Hematopoietic multipotent progenitor cell treated with erythropoietin and hydrocortisone succinate and interleukin-3 and kit ligand, for 4 days (in vitro differentiated cells): ENCODE data around the gene HOXC4.
"Not testable (repeated sequence)": the region's sequence is repeated elsewhere in the genome, so short reads cannot be mapped to it uniquely, and the experiment has no call there.

ENCODE experiments used
- DNase-seq: peaks from one replicate; pipeline ENCODE4 v3.0.0-alpha.2; 2015

HOXC4 gene

DNA sequence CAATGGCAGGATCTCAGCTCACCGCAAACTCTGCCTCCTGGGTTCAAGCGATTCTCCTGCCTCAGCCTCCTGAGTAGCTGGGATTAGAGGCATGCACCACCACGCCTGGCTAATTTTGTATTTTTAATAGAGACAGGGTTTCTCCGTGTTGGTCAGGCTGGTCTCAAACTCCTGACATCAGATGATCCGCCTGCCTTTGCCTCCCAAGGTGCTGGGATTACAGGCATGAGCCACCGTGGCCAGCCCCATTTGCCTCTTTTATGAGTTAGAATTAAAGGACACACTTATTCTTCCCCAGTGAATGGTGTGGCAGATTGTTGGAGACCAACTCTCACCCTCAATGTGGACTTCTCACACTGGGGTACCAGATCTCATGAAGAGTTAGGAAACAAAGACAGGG, 11.6 kb upstream of the HOXC4 start:
- DNase-seq: not testable (repeated sequence)

DNA sequence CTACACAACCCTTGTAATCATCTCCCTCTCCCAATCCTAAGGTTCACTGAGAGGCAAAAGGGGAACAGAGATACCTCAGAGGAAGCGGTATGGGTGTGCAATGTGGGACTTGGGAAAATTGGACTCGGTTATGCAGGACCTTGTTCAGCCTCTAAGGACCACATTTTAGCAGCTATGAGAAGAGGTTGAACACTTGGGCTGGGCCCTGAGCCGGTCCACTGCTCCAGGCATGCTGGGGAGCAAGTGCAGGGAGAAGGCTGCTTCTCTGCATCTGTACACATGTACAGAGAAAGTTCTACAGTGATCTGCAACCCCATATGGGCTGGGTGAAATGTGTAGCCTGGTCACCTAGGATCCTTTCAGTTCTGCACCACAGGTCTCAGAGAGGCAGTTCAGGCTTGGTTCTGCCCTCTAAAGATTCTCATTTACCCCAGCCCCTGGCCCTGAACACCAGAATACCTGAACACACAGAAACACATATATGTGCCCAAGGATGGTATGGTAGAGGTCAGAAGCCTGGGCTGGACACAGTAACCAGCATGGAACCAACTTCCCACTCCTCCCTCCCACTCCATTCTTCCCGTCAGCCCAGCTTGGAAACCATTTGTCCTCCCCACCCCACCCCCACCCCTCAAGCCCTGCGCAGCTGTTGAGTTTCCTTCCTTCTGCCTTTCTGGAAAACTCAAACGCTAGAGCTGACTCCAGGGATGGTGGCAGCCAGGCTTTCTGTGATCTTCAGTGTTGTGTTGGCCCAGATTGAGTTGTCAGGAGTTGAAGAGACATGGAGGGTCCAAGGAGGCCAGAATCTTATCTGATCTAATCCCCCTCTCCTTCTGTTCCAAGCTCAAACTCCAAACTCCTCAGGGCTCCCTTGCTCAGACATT, 10.4 kb upstream of the HOXC4 start:
- no peak for DNase-seq

DNA sequence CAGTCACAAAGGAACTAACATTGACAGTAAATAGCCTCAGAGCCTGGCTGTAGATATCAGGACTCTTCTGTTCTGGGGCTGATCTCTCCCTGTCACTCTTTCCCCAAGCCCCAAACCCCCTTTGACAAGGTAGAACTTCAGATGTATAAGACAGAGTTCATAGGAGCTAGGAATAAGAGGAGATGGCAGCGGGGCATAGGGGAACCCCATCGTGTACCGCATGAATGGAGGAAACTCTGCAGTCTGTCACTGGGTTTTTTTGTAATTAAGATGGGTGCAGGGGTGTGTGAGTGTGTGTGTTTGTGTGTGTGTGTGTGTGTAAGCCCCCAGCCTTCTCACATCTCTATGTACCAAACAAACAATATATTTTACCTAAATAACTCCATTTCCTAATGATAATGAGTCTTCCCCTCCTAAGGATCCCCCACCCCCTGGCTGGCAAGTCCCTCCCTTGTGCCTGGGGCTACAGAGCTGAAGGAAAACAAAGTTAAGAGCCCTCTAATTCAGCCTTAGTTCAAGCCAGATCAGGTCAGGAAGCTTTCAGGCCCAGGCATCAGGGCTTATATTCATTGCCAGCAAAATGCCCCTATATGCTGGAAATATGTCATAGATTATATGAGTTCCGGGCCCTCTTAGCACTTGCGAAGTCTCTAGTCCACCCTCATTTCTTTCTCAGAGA, 9.1 kb upstream of the HOXC4 start:
- no peak for DNase-seq

DNA sequence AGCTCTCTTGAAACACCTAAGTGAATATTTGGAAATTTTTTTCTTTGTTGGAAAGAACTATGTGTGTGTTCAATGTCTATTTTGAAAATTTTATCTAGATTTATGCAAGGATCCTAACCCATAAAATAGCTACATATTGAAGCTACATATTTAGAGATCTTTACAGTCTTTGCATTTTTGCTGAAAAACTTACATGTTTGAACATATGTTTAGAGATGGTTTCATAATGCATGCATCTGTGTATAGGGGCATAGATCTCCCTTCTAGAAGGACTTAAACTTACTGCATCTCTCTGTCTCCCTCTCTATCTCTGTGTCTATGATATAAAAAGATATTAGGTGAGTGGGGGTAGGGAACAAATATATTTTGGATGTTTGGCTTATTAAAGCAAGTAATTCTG, 8.2 kb upstream of the HOXC4 start:
- DNase-seq: no peak

DNA sequence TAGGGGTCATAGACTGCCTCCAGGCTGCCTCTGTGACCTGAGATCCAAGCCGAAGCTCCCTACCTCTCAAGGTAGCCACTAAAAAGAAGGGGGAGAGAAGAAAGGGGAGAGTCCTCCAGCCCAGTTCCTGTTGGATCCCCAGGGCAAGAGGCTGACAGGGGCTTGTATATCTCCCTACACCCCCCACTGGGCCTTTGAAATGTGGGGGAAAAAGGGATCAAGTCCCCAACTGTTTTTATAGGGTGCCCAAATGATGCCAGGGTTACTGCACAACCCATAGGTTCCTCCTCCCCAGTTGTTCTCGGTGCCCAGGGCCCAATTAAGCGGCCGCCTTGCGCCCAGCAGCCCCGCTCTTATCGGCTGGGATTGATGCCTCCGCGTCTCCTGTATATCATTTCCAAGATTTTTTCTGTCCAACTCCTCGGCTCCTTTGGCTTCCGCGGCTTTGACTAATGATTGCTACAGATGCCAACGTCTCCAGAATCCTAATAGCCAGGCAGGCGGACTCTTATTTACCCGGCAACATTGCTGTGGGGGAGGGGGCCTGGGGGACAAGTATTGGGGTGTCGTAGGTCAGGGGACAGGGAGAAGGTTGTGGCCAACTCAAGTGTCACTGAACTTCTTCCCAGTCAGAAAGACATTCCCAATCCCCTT, 7.6 kb upstream of the HOXC4 start:
- DNase-seq: no peak

DNA sequence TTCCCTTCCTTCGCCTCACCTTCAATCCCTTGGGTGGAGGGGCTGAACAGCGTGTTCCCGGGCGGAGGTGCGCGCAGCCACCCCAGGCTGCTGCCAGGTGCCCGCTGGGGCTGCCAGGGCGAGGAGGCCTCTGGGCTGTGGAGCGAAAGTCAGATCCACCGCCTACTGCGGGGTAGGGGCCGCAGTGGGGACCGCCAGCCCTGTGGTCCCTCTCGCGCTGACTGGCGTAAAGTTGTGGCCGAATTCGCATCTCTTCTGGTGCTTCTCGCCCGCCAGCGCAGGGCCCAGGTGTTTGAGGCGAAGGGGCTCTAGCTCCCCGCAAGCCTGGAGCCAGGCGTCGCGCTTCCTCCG, 6.9 kb upstream of the HOXC4 start:
- DNase-seq: no peak

DNA sequence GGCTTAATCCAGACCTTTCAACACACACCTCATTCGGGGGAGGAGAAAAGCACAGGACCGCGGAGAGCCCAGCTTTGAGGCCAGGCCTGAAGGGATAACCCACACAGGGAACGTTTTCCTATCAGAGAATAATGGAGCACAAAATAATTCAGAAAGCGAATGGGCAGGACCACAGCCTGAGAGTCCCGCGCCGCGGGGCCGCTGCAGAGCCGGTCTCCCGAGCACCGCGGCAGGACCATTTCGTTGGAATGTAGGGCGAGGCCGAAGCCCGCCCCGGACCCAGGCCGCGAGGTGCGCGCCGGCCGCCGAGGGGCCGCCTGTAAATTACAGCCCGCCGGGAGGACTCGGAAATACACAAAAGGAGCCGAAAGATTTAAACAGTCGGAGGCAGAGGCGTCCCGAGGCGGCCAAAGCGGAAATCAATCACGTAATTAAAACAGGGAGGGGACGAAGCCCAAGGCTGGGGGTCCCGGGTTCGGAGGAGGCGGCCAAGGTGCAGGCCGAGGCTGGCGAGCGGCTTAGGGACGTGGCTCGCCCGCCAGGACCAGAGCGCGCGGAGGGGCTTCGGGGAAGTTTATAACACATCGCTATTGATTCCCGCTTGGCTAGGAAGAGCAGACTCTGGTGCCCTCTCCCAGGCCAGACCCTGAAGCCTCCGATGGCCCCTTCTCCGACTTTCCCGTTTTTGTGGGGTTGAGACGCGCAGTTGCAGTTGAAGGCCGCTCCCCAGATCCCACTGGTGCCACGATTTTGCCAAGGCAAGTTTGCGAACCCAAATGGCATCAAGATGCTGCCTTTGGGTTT, 6.3 kb upstream of the HOXC4 start:
- no peak for DNase-seq

DNA sequence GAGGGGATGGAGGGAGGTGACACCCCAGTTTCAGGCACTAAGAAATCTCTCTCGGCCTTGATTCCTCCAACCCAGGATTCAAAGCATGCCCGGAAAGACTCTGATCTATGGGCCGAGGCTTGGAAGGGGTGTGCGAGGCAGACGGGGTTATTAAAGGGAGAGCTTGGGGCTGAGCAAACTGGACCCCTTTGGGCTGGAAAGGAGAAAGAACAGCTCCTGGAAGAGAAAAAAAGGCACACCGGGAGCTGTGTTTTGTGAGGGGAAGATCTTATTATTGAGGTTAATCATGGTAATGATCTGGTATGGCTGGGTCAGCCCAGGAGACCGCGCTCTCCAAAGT, 5.7 kb upstream of the HOXC4 start:
- no peak for DNase-seq

DNA sequence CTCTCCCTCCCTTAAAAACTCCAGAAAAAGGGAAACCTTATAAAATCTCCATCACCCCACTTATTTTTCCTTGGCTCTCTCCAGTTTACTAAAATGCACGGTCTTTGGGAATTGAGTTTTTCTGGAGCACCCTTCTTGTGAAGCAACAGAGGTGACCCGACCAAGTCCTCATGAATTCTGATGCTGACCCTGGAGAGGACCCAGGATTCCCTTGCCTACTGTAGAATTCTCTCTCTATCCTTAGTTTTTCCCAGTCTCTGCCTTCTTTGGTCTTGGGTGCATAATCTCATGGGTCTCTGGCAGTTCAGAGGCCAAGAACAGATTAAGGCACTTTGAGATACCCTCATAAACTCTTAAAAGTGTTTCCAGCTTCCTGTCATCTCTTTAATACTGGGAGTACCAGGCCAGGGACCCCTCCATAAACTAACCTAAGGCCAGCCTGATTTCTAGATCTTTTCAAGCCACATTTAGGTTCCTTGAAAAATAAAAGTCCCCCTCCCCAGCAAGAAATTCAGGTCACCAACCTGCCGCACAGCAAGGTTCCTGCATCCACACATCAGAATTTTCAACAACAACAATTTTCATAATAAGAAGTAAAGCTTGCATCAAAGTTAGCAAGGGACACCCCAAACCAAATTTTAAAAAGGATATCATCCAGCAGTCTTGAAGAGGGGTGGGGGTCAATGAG, 5.1 kb upstream of the HOXC4 start:
- no peak for DNase-seq

DNA sequence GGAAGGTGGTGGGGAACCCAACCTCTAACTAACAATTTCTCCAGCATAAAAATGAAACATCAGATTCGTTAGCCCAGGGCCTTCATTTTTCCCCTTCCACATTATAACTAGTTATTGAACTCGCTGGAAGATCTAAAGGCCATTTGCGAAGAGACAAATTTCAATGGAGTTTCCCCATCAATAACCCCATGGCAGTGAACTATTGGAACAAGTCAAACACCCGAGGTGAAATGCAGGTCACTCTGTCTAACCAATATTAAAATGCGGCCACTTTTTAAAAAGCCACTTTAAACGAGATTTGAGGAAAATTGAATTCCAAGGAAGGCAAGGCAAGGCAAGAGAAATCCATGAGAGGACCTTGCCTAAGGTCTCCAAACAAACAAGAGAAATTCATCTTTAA, 4.5 kb upstream of the HOXC4 start:
- DNase-seq: no peak

DNA sequence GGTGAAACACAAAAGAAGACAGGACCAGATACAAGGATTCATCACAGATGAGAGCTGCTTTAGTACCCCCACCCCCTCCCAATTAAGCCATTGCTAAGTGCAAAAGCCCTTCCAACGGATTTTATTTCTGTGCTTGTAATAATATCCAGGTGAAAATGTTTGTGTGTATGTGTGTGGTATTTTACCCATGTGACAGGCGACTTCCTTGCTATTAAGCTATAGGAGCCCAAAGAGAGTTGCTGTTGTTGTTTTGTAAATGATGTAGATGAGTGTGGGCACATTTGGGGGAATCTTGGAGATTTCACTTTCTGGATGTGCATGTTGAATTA, 3.2 kb upstream of the HOXC4 start:
- no peak for DNase-seq

DNA sequence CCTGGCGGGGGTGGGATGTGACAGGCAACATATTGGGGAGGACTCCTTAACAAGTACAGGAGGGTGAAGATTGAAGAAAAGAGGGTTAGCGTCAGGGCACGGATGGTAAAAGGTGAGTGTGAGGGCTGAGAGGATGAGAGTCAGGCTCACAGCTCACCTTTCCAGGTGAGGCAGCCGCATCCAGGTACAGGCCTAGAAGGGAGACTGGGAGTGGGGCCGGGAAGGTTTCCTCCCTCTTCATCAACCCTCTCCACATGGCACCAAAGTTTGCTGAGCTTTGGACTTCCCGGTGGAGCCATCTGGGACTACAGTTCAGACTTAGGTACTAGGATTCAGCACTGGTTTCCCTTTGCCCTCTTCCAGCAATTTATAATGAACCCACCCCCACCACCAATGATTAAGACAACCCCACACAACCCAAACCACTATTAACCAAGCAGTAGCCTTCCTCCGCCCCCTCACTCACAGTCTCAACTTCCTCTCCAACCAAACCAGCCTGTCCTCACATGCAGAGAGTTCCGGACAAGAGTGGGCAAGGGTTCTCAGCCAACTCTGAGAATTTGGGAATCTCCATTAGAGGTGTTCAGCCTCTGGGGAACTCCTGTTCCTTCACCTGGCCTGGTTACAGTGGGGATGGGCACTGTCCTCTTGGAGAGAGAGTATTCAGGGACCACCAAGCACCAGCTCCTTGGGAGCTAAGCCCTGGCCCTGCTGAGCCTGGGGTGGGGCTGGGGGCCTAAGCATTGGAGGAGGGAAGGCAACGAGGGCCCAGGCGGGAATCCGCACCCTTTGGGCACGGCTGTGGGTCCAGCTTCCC, 2.4 kb upstream of the HOXC4 start:
- DNase-seq: no peak

DNA sequence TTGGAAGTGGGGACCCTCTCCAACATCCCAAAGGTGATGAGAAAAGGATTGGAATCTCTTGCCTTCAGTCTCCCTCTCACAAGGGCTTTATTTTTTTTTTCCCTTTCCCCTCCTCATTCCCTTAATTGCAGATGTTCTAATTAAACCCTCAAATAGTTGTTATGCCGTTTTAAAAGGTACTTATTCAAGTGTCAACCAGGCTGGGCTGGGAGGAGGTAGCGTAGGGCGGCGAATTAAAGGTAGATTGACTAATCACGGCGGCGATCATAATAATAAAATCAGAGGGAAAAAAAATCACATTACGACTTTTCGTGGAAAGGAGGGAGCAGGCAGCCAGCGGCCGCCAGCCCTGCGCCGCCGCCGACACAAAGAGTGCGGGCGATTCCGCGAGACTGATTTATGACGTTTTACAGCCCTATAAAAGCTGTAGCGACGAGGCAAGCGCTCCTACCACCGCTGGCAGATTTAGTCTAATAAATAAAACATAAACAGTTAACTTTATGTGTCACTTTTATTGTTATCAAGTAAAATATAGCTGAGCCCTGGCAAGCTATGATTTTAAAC, 1.7 kb upstream of the HOXC4 start:
- DNase-seq: no peak

DNA sequence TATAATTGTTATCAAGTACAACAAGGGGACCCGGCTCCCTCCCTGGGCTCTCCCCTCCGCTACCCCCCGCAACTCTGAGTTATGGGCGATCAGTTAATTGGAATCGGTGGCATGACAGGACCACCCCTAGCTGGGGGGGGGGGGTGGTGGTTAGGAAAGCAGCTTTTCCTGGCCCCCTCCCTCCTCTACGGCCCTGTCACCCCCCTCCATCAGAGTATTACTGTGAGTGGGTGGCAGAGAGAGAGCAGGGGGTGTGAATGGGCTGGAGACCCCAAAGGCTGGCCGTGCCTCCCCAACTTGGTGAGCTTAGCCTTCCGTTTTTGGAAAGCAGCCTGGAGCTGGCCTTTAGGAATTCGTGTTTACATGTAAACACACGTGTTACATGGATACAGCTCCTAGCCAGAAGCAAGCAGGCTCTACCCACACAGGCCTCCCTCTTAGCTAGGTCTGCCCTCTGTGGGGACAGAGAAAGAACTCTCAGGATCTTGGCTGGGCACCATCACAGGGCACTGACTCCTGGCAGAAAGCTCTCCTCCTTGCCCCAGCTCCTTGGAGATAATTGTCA, 1.1 kb upstream of the HOXC4 start:
- DNase-seq: no peak

DNA sequence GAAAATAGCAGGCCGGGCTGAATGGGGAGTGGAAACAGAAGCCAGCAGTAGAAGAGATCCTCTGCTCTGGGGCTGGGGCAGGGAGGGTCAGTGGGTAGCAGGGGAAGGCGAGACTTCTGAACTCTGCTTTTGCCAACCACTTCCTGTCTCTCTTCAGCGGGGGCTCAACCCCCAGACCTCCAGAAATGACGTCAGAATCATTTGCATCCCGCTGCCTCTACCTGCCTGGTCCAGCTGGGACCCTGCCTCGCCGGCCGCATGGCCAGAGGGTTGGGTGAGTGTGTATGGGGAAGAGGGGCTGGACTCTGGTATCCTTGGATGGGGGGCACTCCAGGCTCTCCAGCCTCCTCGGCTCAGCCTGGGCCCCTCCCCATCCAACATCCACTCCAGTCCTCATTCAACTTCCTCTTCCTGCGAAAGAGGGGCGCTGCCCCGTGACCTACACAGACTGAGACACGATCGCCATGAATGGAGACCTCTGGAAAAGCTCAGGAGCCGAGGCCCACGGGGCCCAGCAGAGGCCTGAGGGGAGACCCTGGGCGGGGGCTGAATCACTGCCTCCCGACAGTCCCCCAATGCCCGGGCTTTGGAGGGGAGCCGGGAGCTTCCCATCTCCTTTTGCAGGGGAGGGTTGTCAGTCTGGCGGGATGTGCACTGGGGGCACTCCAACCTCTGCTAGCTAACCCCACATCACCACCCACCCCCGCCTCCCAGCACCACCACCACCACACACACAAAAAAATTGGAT, 458 bp upstream of the HOXC4 start:
- DNase-seq: no peak

DNA sequence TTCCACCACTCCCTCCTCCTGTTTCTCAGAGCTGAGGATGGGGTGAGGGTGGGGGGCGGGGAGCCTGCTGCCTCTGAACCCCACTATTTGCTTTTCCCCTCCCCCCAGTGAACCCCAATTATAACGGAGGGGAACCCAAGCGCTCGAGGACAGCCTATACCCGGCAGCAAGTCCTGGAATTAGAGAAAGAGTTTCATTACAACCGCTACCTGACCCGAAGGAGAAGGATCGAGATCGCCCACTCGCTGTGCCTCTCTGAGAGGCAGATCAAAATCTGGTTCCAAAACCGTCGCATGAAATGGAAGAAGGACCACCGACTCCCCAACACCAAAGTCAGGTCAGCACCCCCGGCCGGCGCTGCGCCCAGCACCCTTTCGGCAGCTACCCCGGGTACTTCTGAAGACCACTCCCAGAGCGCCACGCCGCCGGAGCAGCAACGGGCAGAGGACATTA, 1.1 kb downstream of the HOXC4 start:
- DNase-seq: no peak

DNA sequence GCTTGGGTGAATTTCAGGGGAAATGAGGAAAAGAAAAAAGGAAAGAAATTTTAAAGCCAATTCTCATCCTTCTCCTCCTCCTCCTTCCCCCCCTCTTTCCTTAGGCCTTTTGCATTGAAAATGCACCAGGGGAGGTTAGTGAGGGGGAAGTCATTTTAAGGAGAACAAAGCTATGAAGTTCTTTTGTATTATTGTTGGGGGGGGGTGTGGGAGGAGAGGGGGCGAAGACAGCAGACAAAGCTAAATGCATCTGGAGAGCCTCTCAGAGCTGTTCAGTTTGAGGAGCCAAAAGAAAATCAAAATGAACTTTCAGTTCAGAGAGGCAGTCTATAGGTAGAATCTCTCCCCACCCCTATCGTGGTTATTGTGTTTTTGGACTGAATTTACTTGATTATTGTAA, 1.9 kb downstream of the HOXC4 start:
- DNase-seq: no peak

DNA sequence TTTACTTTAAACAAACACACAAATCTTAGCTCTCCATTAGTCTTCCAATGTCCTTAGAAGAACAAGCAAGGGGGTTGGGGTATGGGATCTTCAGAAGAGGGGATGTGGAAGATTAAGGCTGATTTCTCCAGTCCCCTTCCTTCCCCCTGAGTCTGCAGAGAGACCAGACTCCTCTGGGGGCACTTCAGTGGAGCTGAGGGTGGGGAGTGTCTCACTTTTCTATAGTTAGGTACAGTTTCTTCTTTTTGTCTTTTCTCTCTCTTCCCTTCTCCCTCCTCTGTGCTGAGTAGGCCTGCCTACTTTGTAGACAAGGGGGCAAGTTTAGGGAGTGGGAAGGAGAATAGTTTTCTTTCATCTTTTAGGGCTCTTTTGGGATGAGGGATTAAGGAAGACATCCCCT, 2.5 kb downstream of the HOXC4 start:
- no peak for DNase-seq

DNA sequence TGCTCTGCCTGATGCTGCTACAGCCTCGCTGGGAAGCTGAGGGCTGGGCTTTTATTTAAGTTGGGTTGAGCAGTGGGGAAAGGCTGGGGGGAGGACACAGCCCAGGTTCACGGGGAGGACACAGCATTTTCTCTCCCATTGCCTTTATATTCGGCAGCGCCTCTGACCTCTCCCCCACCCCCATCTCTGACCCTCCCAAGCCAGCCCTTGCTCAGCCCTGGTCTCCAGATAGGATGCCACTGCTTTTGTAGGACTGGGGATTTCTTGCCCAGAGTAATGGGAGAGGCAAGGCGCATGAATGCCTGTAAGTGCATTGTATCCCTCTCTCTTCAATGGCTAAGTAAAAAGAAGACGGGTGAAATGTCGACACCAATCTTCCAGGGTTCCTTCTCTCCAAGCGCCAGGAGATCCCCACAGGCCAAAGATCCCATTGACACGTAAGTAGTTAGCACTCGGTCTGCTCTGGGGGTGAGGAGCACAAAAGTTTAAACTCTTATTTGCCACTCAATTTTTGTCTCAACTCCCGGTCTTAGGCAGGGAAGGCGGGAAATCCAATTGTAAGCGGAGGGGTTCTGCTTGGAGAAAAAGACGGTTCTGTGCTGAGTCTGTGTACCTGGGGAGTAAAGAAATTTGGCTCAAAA, 4.6 kb downstream of the HOXC4 start:
- DNase-seq: no peak

DNA sequence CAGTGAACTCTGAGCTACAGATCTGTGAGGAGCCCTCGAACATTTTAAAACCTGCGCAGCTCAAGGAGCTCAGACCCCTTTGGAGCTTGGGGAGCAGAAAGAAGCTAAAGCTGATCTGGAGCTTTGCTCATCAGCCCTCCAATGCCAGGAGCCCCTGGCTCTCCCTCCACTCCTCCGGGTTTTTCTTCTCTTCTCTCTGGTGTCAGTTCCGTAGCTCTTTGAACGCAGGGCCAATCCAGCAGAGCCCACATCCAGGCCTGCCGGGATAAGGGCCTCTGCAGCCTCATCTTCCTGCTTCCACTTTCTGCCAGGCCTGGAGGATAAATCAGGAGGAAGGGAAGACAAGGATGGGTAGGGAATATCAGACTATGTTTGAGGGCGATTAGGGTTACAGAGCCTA, 6.0 kb downstream of the HOXC4 start:
- no peak for DNase-seq
